Loucy (cell line): ENCODE data around the gene CD74.

Source experiments
- CTCF ChIP-seq: fragments of 200-600 bp; sonication (generic); conservative IDR thresholded peaks from 2 replicates; pipeline ENCODE4 v1.5.1; 2014; ENCODE audit warnings: mild to moderate bottlenecking, antibody characterized with exemption, low read length
- EZH2phosphoT487 ChIP-seq: fragments of 200-600 bp; IDR thresholded peaks from 2 replicates; pipeline ENCODE4 v1.6.1; 2018; ENCODE audit warnings: antibody characterized with exemption, mild to moderate bottlenecking, moderate library complexity, borderline replicate concordance

GRCh38 chr5:150408231-150408943 is 4.3 kb downstream of the CD74 start:
- TF ChIP-seq CTCF (no peak), EZH2phosphoT487 (no peak)
